ENCODE results near the gene AKT1. TPM values are rescaled to one million over a fixed set of nuclear protein-coding genes. Genes with fewer than 3 reads are reported as not detected.

The AKT1 gene
- total and polyA plus RNA-seq, 2 experiments from 2014 or later = 19.2 to 78.7 TPM

- TF ChIP-seq ZNF462 (CRISPR knock-in tag; IDR thresholded peaks at IDR 0.05) = no peak
Measured at GRCh38 chr14:104803912-104804410, 8.4 kb upstream of the AKT1 start (continued).

- Histone ChIP-seq H3F3A (replicated peaks; ENCODE audit: low read depth) (peaks cover 12% of the 10 kb centered on the region; the same call in 1 of the 2 replicates), H3K27ac (ENCODE audit: low read depth) (no peak overlapping the region), H3K36me3 (ENCODE audit: insufficient read depth) (no peaks in the 10 kb centered on the region), H3K9me2 (ENCODE audit: insufficient read depth) (0 out of 2 replicates have a peak, but pooled peaks cover 3% of the 10 kb centered on the region), H3K79me2 (replicated peaks; ENCODE audit: insufficient read depth) (no peaks in the 10 kb centered on the region), H3K27me3 (ENCODE audit: insufficient read depth) (peaks cover 37% of the 10 kb centered on the region), H3K4me3 (no peak overlapping the region), H3K4me1 (ENCODE audit: insufficient read depth) (peaks cover 11% of the 10 kb centered on the region; the same call in 1 of the 2 replicates), H4K20me1 (replicated peaks; ENCODE audit: insufficient read depth) (no peaks in the 10 kb centered on the region), H2AFZ (no peak overlapping the region), H3K4me2 (no peak overlapping the region)
- no peak for ATAC-seq
- Mint-ChIP-seq H3K4me1 (peaks cover 20% of the 10 kb centered on the region), H3K27me3 (ENCODE audit: insufficient read depth, low read depth, poor library complexity) (peaks cover 51% of the 10 kb centered on the region), H3K9me3 (peaks cover 11% of the 10 kb centered on the region), H3K4me3 (no peak overlapping the region), H3K27ac (no peak overlapping the region), H3K36me3 (ENCODE audit: low read depth) (no peaks in the 10 kb centered on the region)
- DNase-seq (ENCODE audit: low spot score) = no peak
- TF ChIP-seq POLR2AphosphoS5 (IDR thresholded peaks at IDR 0.05; ENCODE audit: low read depth) (no peak), JUNB (IDR thresholded peaks at IDR 0.05; ENCODE audit: unreplicated experiment) (no peak), ZNF462 (CRISPR knock-in tag; IDR thresholded peaks at IDR 0.05) (no peak), EZH2phosphoT487 (IDR thresholded peaks at IDR 0.05; ENCODE audit: unreplicated experiment) (no peak), NANOG (IDR thresholded peaks at IDR 0.05; ENCODE audit: borderline replicate concordance) (no peak), EZH2 (IDR thresholded peaks at IDR 0.05; ENCODE audit: low read depth, unreplicated experiment) (no peak), ZNF331 (CRISPR knock-in tag; IDR thresholded peaks at IDR 0.05; ENCODE audit: low read depth) (no peak), CREB1 (CRISPR knock-in tag; IDR thresholded peaks at IDR 0.05; ENCODE audit: low read depth) (no peak)
Measured at GRCh38 chr14:104803280-104803911, 7.8 kb upstream of the AKT1 start.

Data from GM23338 (cell line).